ENCODE measurements around the gene CENPP.

CENPP gene

DNA sequence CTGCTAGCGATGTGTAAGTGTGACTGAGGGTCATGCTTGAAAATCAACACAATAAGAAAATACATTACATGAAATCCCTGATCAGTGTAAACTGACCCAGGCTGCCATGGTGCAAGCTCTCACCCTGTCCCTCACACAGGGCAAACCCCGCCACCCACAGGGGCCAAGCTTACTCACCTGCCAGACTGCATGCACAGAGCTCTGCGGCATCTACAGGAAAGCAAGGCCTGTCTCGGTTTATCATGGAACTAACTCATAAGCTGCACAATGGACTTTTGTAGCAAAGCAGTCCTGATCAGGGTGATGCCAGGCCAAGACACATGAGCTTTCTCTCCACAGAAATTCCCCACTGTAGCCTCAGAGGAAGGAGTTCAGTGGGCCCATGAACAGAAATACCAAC, 334.5 kb downstream of the CENPP start:
- no peak for DNase-seq (ENCODE audit: low spot score)

DNA sequence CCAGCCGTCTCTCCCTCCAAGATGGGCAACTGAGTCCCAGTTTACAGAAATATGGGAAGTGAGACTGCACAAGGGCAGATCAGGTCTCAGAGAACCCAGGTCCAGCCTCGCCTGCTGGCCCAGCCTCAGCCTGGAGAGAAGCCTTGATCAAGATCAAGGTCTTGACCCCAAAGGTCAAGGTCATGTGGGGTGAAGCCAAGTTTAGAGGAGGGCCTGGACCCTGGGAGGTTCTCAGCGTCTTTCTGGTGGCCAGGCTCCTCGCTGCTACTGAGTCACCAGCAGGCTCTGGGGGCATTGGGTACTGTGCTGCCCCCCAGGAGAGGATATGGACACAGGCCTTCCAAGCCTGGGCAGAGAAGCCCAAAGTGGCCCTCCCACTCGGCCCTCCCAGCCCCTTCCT, 335.4 kb downstream of the CENPP start:
- no peak for DNase-seq (ENCODE audit: low spot score)

DNA sequence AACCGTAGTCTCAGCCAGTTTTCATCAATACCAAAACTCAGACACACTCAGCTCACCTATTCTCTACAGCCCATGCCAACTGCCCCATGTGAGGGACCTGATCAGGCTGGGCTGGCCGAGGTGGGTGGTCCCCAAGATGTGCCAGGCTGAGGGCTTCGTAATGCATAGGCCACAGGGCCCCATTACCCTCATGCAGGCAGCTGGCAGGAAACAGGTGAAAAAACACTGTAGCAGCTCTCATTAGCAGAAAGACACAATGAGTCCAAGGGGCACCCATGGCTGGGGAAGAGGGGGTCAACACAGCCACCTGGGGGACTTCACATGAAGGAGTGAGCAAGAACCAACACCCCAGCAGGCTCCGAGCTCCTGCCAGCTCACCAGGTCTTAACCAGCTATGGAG, 336.0 kb downstream of the CENPP start:
- DNase-seq (ENCODE audit: low spot score), result no peak

DNA sequence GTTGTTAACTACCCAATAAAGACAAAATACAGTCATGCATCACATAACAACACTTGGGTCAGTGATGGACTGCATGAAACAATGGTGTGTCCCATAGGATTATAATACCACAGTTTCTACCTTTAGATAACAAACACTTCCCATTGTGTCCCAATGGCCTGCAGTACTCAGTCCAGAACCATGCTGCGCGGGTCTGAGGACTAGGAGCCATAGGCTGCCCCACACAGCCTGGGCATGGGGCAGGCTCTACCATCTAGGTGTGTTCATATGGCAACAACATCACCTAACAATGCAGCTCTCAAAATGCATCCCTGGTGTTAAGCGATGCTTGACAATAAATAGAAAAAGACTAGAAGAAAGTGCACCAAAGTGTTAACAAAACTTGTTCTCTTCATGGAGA, 337.4 kb downstream of the CENPP start:
- no peak for DNase-seq (ENCODE audit: low spot score)

DNA sequence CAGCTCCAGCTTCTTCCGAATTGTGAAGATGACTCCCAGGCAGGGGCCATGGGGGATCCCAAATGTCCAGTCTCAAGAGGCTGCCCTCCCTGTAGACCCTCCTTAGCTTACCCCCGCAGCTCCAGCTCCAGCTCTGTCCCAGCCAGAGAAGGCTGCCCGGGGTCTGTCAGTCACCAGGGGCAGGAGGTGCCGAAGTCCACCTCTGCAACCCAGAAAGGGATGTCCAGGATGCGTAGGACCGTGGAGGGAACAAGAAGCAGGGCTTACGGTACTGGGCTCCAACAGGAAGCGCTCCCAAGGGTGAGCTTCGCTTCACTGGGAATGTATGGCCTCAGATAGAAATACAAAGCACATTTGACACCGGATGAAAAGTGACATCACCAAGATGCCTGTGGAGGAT, 338.2 kb downstream of the CENPP start:
- DNase-seq (ENCODE audit: low spot score), result no peak

DNA sequence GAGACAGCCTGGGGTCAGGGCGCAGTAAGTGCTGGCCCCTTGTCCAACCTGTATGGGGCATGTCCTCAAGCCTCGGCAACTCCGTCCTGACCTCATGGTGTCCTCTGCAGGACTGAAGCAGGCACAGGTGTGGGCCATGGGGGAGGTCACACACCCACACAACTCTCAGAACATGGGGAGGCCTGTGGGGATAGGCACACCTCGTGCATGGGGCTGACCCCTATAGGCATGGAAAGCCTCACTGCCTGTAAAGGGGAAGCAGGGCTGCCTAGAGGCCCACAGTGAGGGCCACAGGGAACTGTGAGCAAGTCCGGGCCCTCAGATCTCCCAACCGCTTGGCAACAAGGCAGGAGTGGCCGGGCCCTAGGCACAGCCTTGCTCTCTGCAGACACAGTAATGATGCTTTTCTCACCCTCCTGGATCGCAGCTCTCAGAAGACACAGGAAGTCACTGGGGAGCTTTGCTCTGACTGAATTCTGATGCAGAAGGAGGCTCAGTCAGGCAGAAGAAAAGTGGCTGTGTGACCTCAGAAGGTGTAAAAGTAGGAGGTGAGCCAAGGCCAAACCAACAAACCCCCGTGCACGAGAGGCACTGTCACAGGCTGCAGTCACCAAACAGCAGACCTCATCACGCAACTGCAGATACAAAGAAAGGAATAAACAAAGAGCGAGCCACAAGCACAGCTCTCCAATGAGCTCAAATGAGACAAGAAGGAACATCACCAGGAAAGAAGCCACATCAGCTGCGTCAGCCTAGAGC, 338.8 kb downstream of the CENPP start:
- no peak for DNase-seq (ENCODE audit: low spot score)

DNA sequence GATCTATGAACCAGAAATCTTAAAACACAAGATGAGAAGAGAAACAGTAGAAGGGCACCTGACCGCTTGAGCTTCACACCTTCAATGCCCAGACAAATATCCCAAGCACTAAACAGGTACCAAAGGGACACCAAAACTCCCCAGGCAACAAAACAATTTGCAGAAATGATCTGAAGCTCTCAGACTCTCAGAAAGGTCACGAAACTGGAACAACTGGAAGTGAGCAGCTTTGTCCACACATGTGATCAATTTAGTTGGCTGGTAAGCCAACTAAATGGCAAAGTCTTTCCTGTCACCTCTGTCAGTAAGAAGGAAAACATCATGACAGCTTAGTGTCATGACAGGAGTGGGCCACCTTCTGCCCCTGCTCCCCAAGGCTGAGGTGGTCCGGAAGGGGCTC, 340.1 kb downstream of the CENPP start:
- no peak for DNase-seq (ENCODE audit: low spot score)

DNA sequence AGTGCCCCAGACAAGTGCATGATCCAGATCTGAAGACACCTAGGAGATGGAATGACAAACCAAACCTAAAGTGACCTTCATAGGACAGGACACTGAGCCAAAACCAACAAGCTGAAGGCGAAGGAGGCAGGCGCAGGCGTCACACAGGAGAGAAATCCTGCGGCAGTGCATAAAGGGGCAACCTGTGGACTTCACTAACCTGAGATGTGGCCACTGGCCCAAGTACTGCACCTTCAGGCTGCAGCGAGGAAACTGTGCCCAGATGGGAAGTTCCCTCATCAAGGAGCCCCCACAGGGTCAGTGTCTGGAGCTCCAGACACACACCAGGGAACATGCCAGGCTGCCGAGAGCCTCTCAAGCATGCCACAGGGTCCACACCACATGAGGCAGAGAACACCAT, 340.5 kb downstream of the CENPP start:
- DNase-seq (ENCODE audit: low spot score), result no peak

DNA sequence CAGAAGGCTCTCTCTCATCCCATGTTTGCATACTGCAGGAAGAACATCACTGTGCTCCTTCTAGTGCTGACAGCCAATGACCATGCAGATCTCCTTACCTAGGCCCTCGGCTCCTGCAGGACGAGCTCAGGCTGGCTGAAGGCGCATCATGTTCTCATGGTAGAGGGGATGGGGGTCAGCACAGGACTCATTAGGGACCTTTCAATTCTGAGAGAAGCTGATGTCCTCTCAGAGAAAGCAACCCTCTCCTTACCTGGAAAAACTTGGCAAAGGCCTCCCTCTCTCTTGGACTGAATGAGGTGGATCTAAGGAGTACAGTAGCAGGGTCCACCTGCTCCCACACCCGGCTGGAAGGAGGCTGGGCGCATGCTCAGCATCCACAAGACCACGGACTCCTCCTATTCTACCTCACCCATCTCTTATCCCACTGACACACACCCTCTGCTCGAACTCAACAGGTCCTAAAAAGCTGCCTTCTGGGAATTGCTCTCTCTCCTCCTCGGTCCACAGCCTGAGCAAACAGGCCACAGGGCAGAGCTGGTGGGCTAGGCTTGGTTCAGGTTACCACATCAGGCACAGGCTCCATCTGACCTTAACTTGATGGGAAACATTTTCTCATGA, 341.3 kb downstream of the CENPP start:
- DNase-seq (ENCODE audit: low spot score), result no peak

DNA sequence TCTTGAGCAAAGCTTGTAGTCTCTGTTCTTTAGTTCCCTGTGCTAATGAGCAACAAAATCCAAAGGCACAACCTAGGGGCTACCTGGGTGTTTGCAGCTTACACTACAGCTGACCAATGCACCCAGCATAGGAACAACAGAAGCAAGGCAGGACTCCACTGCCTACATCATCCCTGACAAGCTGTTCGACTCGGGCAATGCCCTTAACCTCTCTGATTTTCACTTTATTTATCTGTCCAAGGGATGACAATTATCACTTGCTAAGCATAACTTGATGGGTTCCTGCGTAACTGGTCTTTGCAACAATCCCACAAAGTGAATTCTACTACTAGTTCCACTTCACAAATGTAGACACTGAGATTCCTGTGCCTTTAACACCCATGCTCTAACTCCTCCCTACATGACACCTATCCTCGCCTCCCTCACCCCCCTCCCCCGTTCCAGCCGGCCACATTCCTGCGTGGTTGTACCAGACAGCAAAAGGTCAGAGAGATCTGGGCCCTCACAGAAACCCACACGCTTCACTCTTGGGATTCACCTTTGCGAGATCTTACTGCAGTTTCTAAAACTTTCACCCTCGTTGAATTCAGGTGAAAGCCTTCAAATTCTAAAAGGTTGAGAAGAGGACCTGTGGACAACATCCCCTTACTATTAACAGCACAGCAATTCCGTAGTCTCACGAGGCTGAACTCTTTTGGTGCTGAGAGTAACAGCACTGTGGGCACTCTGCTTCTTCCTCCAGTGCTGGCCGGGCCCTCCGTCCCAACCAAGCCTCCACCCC, 343.2 kb downstream of the CENPP start:
- DNase-seq (ENCODE audit: low spot score), result peak; percentile 62

DNA sequence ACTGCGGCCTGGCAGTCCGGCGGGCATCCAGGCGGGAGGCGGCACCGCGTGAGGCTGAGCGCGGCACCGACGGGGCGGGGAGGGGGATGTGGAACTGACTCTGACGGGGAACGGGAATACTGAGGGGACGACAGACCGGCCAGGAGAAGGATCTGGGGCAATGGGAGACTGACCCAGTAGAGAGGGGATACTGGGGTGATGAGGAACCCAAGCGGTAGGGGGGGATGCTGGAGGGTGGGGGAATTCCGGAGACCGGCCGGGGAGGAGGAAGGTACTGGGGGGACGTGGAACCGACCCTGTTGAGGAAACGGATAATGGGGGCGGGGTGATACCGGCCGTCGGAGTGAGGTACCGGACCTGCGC, 343.8 kb downstream of the CENPP start:
- no peak for DNase-seq (ENCODE audit: low spot score)

Data from SW480 (cell line).